Measurements from ENCODE around the gene STARD3. TPM values are rescaled to one million over a fixed set of nuclear protein-coding genes. Genes with fewer than 3 reads are reported as not detected.

Gene STARD3
- total RNA-seq, 4 donors from 2014 or later, result 21.0 to 62.3 (median 26.0) TPM

- peaks cover 0 to 4% of the 10 kb centered on the region in 2 donors for H3K27me3 ChIP-seq
- intact Hi-C loops (cut with DNase I; ENCODE audit: low total_unique reads), result no loop called here
- TF ChIP-seq POLR2A (IDR thresholded peaks at IDR 0.05) (no peak), CTCF (IDR thresholded peaks at IDR 0.05) (no peak)
These were observed 19.9 kb upstream of the STARD3 start for GRCh38 chr17:39617100-39617445.

GRCh38 chr17:39617446-39618245 is 19.3 kb upstream of the STARD3 start:
- DNase-seq, result peak; percentile 37 to 40
- no peaks in the 10 kb centered on the region for H3K4me1 ChIP-seq
- peak overlapping the region; percentile 16 to 30 for H3K4me3 ChIP-seq
- no peak overlapping the region for H3K27ac ChIP-seq
- no peaks in the 10 kb centered on the region for H3K9me3 ChIP-seq
- peaks cover 0 to 4% of the 10 kb centered on the region in 2 donors for H3K27me3 ChIP-seq
- H3K36me3 ChIP-seq, result no peaks in the 10 kb centered on the region
- no peak for TF ChIP-seq CTCF (IDR thresholded peaks at IDR 0.05)
- TF ChIP-seq POLR2A (IDR thresholded peaks at IDR 0.05), result no peak
- intact Hi-C loops (cut with DNase I; ENCODE audit: low total_unique reads), result no loop called here

More at GRCh38 chr17:39617100-39617445, 19.9 kb upstream of the STARD3 start:
- H3K4me1 ChIP-seq, result no peaks in the 10 kb centered on the region
- no peak overlapping the region for H3K4me3 ChIP-seq
- no peaks in the 10 kb centered on the region for H3K9me3 ChIP-seq
- DNase-seq, result no peak
- no peak overlapping the region for H3K27ac ChIP-seq
- no peaks in the 10 kb centered on the region for H3K36me3 ChIP-seq

GRCh38 chr17:39618246-39618913 is 18.6 kb upstream of the STARD3 start:
- no peaks in the 10 kb centered on the region for H3K9me3 ChIP-seq
- H3K27ac ChIP-seq, result no peak overlapping the region
- H3K4me3 ChIP-seq, result peak overlapping the region; percentile 16 to 30
- no peaks in the 10 kb centered on the region for H3K36me3 ChIP-seq
- TF ChIP-seq POLR2A (IDR thresholded peaks at IDR 0.05), result no peak
- no peak for TF ChIP-seq CTCF (IDR thresholded peaks at IDR 0.05)
- H3K27me3 ChIP-seq, result peaks cover 0 to 4% of the 10 kb centered on the region in 2 donors
- H3K4me1 ChIP-seq, result no peaks in the 10 kb centered on the region
- DNase-seq, result no peak
- intact Hi-C loops (cut with DNase I; ENCODE audit: low total_unique reads), result no loop called here

- TF ChIP-seq CTCF (IDR thresholded peaks at IDR 0.05) (no peak), POLR2A (IDR thresholded peaks at IDR 0.05) (no peak)
- peaks cover 0 to 4% of the 10 kb centered on the region in 2 donors for H3K27me3 ChIP-seq
- DNase-seq, result no peak
- no peaks in the 10 kb centered on the region for H3K9me3 ChIP-seq
- H3K4me1 ChIP-seq, result no peaks in the 10 kb centered on the region
- H3K4me3 ChIP-seq, result no peak overlapping the region
- no peak overlapping the region for H3K27ac ChIP-seq
- intact Hi-C loops (cut with DNase I; ENCODE audit: low total_unique reads), result no loop called here
- no peaks in the 10 kb centered on the region for H3K36me3 ChIP-seq
These were observed 17.8 kb upstream of the STARD3 start for GRCh38 chr17:39618956-39619785.
